GM19099 (cell line): Measurements from ENCODE around the gene EIF4G3.

Source experiments
- POLR2A ChIP-seq: IDR thresholded peaks from 3 replicates; pipeline ENCODE4 v1.6.1; 2011; ENCODE audit warnings: low read depth; ENCODE audit not compliant: insufficient read length; ENCODE audit errors: extremely low read depth

Gene EIF4G3

DNA sequence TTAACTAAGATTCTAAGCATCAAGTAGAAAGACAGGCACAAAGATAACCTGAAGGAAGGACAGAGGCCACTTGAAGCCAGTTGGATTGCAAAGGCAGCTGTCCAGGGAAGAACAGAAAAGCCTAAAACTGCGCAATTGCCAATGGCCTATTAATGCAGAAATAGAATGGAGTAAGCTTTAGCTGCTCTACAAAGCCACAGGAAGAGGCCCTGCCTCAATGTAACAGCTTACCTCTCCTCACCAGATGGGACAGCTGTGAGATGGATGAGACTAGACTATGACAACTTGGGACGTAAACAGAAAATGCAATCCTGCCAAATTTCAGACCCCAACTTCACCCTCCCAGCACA is 176.5 kb downstream of the EIF4G3 start:
- no peak for TF ChIP-seq POLR2A

DNA sequence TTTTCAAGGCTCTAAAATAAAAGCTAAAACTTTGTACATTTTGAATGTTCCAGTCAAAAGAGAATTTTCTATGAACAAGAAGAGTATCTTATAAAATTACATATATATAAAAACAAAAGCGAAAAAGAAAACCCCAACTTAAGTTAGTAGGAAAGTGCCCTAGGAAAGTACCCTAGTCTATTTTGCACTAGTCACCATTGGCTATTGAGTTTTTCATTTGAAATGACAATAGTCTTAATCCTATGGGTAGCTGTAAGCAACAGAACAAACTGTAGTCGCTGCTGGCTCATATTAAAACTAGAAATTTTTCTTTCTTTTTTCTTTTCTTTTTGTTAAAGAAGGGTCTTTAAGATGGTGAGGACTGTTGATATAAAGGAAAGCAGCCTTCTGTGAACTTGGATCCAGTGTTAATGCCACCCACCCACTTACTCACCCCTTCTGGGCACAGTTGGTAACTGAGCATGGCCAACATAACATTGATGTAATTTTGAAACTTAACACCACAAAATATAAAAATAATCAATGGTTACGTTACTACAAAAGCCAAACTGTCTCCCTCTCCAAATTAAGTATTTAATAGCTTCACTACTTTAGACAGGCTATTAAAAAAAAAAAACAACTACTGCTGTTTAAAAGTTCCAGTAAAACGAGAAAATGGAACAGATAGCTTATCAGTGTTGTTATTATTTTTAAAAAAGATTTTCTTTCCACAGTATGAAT is 177.0 kb downstream of the EIF4G3 start:
- no peak for TF ChIP-seq POLR2A

DNA sequence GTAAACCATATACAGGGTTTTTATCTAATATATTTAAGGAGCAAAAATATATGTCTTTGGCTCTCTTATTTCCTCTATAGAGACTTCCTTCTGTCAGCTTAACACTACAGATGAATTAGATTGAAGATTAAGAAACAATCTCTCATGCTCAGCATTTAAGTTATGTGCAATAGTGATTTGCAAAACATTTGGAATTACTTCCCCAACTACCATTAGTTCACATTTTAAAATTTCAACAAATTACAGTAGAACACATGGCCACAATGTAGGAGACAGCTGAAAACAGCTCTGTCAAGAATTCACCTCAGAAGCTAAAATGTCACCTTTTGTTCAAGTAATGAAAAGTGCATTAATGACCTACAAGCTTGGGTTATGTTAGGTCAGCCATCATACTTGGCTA is 177.9 kb downstream of the EIF4G3 start:
- no peak for TF ChIP-seq POLR2A

GRCh38 chr1:20997602-20998224 is 179.0 kb downstream of the EIF4G3 start:
- no peak for TF ChIP-seq POLR2A

DNA sequence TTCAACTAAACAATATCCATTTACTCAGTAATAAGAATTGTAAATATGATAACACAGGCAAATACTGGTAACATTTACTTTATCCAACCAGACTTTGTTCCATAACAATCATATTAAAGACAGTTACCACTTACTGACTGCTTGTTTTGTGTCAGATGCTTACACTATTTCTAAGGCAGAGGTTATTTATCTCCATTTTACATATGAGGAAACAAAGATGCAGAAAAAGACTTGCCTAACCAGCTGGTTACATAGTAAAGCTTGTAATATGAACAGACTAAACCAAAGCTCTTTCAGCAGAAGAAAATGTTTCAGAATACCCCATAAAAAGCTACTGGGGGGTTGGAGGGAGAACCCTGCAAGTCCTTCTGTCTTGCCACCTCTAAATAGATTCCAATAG is 180.1 kb downstream of the EIF4G3 start:
- no peak for TF ChIP-seq POLR2A

- no peak for TF ChIP-seq POLR2A
These were observed 182.8 kb downstream of the EIF4G3 start for GRCh38 chr1:20993716-20994575.

DNA sequence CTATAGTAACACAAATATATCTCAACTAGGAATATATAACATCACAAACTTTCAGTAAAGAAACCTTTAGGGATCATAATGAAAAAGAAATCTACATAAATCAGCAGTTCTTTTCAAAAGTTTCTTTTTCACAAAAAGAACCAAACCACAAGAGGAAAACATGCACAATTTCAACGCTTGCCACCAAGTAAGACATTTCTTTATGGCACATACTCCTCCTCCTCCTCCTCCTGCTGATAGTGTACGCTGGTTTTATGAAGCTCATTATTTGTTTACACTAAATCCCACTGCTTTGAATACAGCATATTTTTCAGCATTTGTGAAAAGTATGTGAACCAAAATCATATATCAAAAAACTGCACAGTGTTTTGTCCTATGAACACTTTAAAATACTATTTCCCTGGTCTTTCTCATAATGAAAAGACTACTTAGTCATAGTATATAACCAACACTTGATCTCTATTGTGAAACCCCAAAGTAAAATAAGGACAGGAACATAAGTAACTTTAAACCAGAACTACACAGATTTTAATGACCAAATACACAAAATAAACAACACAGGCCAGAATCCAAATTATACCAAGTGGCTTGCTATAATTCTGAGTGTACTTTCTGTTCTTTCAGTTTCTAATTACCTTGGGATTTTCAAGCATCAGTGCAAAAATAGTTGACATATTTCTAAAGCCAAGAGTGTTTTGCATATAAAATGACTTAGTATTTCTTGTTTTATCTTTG is 184.2 kb downstream of the EIF4G3 start:
- no peak for TF ChIP-seq POLR2A

- TF ChIP-seq POLR2A, result no peak
These were observed 187.8 kb downstream of the EIF4G3 start for GRCh38 chr1:20988943-20989342.

- TF ChIP-seq POLR2A, result no peak
These were observed 188.6 kb downstream of the EIF4G3 start for GRCh38 chr1:20987831-20988825.

DNA sequence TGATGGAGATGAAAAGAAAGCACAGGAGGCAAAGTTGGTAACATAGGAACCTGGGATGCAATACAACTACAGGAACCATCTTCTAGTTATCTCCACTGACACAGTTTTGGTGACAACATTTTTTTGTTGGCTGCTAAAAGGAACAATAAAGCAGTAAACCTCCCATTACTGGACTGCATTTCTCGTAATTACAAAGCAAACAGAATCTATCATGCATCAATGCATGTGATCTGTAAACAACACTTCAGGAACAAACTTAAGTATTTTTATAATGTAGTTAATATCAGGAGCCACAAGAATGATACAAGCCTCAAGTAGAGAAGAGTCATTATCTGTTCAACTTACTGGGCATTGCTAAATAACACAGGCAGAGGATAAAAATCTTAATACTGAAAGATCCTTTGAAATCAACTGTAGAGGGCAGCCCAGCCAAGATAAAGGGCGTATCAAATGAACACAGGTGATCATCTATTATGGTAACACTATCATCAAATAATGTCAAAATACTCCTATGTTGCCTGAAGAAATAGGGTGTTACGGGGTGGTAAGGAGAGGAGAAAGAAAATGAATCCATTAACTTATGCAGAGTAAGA is 193.3 kb downstream of the EIF4G3 start:
- no peak for TF ChIP-seq POLR2A

DNA sequence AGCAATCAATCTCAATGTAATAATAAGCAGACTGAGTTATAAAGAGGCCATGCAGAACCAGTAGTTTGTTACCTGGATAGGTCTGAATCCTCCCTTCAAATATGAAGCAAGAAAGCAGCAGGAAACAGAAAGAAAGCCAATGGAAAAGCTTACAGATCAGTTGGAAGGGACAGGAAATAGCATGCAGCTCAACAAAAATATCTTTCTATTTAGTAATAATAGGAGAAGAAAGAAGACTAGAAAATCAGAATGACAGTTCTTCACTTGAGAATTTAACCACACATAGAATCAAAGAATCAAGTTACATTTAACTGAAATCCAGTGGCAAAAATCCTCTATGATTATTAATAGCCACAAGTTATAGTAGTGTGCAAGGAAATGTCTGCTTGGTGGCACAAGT is 194.4 kb downstream of the EIF4G3 start:
- TF ChIP-seq POLR2A, result no peak

DNA sequence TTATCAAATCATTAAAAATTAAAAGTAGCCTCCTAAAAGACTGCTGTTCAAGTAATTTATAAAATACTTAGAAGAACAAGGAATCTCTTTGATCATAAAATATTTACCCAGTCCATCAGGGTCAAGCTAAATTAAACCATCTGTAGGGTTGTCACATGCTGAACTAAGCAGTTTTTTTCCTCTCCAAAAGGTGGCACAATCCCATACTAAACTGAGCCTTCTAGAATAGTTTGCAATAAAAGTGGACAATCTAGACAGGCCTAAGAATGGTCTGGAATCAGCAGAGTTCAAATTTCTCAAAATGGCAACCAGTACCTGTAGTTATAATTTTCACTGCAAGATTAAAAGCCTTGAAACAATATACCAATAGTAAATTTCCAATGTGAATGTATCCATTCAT is 194.8 kb downstream of the EIF4G3 start:
- TF ChIP-seq POLR2A, result no peak

DNA sequence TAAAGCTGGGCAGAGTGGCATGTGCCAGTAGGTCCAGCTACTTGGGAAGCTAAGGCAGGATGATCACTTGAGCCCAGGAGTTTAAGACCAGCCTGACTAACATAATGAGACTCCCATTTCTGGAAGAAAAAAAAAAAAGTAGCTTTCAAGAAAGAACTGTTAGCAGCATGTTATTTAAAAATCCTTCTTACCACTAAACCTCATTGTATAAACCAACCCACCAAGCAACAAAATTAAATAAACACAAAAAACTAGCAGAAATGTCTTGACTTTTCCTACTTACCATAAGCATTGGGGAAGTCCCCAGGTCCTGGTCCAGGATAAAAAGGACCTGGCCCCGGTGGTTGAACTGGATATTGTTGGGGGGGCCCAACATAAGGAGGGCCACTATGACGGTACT is 196.6 kb downstream of the EIF4G3 start:
- TF ChIP-seq POLR2A, result no peak

DNA sequence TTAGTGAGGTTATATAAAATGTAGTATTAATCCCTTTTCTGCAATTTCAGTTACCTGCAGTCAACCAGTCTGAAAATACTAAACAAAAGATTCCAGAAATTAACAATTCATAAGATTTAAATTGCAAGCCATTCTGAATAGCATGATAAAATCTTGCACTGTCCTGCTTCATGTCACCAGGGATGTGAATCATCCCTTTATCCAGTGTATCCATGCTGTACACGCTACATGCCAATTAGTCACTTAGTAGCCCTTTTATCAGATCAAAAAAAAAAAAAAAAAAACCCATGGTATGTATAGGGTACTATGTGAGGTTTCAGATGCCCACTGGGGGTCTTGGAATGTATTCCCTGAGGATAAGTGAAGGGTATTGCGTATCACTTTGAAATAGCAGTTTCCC is 198.3 kb downstream of the EIF4G3 start:
- TF ChIP-seq POLR2A, result no peak
